Activated CD4-positive, alpha-beta T cell treated with anti-CD3 and anti-CD28 coated beads, Interleukin-2, Interleukin-4, amounts not matched to agents 100 ng/mL and 50 ng/mL, durations not matched to agents 16 hours and 8 hours (primary cell): ENCODE data around the gene RTL9.
"Not testable (repeated sequence)": the region's sequence is repeated elsewhere in the genome, so short reads cannot be mapped to it uniquely, and the experiment has no call there.

Experiments used
- DNase-seq: peaks from one replicate; pipeline ENCODE4 v3.0.0-alpha.2; 2020; ENCODE audit warnings: low spot score

RTL9 gene

GRCh38 chrX:110358548-110358947 lies at the start of gene RTL9:
Gene RTL9 (plus strand): TSS chrX:110358848. CDS start chrX:110450618, 91,770 bp downstream.
- DNase-seq: no peak

DNA sequence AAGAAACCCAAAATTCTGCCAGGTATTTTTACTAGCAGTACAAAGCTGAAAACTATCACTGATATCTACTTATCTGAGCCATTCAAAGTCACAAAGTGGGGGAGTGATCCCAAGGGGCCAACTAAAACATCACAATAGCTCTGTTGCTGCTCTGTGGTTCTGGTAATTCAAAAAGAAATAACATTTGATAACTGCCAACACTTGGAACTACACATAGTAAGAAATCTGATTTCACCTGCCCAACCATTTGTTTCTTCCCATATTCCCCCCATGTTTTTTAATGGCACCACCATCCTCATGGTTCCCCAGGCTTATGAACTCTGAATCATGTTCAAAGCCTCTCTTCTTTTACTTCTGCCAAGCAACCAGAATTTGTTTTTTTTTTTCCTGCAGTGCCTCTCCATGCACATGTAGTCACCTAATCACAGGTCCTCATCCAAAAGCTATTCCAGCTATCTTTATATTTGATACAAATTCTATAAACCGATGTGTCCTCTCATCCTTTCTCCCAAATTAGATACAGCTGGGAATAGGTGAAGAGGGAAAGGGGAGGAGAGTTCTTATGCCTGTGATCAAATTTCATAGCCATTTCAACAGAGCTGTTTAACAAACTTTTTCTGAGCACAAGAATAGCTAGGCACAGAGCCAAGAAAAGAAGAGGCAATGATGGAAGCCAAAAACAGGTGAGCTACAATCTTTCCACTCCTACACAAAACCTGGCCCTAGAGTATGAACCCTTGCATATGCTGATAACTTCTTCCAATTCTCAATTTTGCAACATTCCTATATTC lies 48.5 kb upstream of the RTL9 start:
- DNase-seq: no peak

GRCh38 chrX:110310896-110311295 lies 47.8 kb upstream of the RTL9 start:
- DNase-seq: peak; percentile 47

GRCh38 chrX:110311437-110312230 lies 47.0 kb upstream of the RTL9 start:
- DNase-seq: no peak

GRCh38 chrX:110315551-110315950 lies 43.1 kb upstream of the RTL9 start:
- no peak for DNase-seq

GRCh38 chrX:110316351-110317060 lies 42.1 kb upstream of the RTL9 start:
- no peak for DNase-seq

DNA sequence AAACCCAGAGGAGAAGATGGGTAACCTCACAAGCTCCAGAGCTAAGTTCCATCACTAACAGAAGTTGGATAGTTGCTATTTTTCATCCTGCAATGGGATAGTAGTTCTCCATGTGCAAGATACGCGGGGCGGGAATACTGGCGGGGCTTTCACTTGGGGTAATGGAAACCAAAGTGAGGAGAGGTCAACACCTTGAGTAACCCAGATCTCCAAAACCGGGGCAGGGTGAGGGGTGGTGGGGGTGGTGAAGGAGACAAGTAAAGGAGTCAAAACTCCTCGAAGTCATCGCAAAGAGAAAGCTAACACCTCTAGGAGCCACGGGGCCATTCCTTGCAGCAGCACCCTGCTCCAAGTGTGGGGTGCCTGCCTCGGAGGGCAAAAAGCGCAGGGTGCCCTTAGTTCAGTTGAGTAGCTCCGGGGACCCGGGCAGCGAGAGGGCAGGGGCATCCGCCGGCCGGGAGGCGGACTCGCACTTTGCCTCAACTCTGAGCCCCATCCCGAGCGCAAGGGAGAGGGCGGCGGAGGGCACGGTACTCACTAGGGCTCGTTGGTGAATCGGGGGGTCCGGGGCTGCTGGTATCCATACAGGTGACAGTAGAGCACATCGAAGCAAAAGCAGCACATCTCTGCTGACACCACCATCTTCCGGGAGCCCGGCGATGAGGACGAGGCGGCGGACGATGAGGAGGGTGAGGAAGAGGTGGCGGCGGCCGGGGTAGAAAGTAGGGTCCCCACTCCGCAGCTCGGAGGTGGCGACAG lies 41.4 kb upstream of the RTL9 start:
- no peak for DNase-seq

- peak; percentile 73 for DNase-seq
Measured at GRCh38 chrX:110317820-110318663, 40.6 kb upstream of the RTL9 start, which contains the start of gene AMMECR1. Gene AMMECR1 (minus strand): TSS chrX:110318085. CDS start chrX:110318071, 14 bp downstream.

DNA sequence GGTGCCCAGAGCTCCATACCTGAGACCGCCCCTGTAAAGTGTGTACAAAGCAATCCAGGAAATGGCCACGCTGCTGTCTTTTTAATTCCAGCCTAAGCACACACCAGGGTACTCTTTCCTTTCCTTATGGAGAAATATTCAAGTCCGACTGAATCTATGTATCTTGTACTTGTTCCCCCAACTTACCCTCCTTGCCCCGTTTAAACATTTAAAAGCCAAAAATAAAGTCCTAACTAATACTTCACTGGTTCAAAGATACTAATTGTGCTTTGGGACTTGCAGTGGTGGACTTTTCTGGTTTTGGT lies 40.0 kb upstream of the RTL9 start:
- no peak for DNase-seq

GRCh38 chrX:110320381-110320987 lies 38.2 kb upstream of the RTL9 start:
- no peak for DNase-seq

GRCh38 chrX:110321081-110321480 lies 37.6 kb upstream of the RTL9 start:
- DNase-seq: no peak

DNA sequence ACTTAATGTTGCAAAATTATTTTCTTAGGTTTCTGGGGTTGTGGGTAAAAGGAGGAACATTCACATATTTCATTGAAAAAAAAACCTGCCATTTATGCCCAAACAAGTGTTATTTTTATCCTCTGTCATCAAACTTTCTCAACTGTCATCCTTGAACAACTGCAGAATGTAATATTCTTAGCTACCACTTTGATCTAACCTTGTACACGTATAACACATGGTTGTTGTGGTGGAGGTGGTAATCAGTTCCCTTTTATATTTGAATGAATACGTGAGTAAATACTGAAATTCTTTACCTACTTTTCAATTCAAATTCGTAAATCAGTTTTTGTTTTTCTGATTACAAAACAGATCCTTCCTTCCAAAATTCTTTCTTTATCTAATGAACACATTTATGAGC lies 37.0 kb upstream of the RTL9 start:
- no peak for DNase-seq

DNA sequence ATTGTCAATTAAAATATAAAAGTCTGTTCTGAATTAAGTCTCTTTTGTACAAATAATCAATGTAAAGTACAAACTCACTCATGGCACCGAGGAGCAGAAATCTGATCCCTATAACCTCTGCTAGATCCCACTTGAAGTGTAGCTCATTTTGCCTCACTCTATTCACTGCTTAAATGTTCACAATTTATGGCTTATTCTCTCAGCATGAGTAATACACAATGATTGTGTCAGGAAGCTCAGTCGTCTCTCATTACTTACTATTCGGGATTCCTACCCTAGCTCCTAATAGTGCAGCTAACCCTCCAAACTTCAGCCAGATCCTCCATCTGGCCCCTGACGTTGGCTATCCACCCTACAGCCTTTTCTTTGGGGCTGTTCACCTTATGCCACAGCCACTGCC lies 36.0 kb upstream of the RTL9 start:
- DNase-seq: no peak

GRCh38 chrX:110326712-110327111 lies 31.9 kb upstream of the RTL9 start:
- DNase-seq: no peak

DNA sequence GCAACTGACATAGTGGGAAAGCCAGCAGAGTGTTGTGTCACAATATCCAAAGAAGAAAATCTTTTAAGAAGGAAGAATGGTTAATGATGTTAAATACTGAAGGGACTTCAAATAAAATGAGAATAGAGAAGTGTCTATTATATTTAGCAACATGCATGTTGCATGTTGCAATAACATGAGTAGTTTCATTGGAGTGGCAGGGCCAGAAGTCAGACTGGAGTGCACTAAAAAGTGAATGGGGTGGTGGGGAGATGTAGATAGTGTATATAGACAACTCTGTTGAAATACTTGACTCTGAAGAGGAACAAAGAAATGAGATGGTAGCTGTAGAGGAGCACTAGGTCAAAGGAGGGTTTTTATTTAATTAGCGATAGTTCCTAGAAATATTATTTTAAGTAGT lies 31.3 kb upstream of the RTL9 start:
- DNase-seq: no peak

- not testable (repeated sequence) for DNase-seq
Measured at GRCh38 chrX:110328613-110329012, 30.0 kb upstream of the RTL9 start.

DNA sequence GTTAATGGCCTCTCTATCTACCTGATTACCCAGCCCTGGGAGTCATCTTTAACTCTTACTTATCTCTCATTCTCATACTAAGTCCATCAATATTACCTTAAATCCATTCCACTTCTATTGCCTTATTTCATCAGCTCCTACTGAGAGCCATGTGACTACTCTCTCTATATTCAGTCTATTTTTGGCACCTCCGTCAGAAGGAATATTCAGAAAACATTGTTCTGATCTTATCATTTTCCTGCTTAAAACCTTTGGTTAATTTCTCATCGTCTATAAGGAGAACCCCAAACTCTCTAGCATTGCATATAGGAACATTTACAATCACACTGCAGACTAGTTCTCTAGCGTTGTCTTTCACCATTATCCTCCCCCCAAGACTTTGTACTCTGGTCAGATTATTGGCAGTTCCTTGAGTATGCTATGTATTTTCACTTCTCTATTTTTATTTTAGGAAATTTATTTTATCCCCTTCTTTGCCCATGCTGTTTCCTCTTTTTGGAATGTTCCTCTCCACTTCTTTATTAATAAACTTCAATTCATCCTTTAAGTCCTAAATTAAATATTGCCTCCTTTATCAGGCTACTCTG lies 27.1 kb upstream of the RTL9 start:
- DNase-seq: no peak

GRCh38 chrX:110333458-110333857 lies 25.2 kb upstream of the RTL9 start:
- not testable (repeated sequence) for DNase-seq

- no peak for DNase-seq
Measured at GRCh38 chrX:110338935-110339334, 19.7 kb upstream of the RTL9 start.
